Activated CD4-positive, alpha-beta T cell treated with anti-CD3 and anti-CD28 coated beads, Interleukin-2, Interleukin-4, amounts not matched to agents 100 ng/mL and 50 ng/mL, durations not matched to agents 16 hours and 8 hours (primary cell): Measurements from ENCODE around the gene RFLNA.

Experiments
- DNase-seq: peaks from one replicate; pipeline ENCODE4 v3.0.0-alpha.2; 2020; ENCODE audit warnings: low spot score

RFLNA gene, protein sequence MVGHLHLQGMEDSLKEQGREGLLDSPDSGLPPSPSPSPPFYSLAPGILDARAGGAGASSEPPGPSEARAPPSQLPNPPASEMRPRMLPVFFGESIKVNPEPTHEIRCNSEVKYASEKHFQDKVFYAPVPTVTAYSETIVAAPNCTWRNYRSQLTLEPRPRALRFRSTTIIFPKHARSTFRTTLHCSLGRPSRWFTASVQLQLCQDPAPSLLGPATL

DNA sequence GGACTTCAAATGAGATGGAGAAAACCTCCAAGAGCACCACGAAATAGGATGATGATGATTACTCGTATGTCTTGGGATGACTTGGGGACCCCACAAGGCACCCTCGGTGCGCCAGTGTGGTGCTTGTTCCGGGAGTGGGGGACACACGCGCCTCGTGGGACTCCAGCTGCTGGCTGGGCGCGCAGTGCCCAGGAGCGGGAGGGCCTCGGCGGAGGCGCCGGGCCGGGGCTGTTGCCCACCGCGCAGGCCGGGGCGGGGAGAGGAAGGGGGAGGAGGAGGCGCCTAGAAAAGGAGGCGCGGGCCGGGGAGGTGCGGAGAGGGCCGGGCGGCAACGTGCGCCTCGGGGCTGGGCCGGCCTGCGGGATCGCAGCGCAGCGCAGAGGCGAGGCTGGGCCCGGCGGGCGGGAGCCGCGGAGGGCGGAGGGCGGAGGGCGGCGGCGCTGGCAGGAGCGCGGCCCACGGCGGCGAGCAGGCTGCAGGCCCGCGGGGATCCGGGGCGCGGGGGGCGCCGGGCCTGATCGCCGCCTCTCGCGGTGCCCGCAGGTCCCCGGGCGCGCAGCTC, at the start of gene RFLNA:
Gene RFLNA (plus strand): TSS at position 314 of the 562 bp plus-strand sequence. CDS start 337 bp downstream, outside the sequence.
- no peak for DNase-seq

- DNase-seq: no peak
Measured at GRCh38 chr12:124247331-124247730, 47.6 kb upstream of the RFLNA start.

DNA sequence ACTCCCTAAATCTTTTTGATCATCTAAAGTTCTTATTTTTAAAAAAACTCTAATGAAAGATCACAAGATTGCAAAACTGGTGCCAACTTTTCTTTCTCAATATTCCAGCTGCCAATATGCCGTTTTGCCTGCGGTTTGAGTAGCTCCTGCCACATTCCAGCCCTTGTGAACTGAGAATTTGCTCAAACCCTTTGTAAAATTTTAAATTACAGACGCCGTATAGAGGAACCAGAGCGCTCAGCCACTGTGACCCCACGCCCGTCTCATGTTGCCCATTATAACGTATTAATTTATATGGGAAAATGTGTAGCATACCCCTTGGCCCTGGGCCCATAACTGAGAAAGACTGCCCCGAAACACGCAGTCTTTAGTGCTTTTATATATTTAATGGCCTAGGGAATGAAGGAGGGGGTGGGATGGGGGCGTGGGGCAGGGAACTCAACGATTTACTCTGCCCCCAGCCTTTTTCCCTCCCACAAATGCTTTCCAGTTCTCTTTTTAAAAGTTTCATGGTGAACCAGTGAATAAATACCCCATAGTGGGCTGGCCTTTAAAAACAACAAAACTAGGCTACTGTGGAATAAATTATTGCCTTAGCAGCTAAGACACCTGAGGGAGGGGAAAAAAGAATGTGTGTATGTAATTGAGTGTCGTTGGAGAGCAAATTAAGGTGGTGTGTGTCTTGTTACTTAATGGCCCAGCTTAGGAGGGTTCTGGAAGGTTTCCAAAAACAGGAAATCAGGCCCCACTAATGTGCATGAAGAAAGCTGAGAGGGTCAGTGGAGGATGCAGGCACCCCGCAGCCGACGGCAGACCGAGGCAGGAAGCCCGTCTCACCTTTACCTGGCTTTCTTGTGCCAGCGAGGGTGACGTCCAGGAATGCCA, 45.7 kb upstream of the RFLNA start:
- DNase-seq: no peak

DNA sequence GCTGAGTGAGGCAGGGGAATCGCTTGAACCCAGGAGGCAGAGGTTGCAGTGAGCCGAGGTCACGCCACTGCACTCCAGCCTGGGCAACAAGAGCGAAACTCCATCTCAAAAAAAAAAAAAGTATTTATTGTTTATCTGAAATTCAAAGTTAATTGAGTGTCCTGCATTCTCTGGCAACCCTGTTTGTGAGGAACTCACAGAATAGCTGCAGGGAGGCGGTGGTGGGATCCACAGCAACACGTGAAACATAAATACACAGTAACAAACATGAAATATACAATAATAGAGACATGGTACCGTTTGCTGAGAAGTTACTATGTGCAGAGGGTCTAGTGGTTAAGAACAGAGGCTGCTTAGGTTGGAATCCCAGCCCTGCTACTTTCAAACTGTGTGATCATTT, 43.7 kb upstream of the RFLNA start:
- no peak for DNase-seq

DNA sequence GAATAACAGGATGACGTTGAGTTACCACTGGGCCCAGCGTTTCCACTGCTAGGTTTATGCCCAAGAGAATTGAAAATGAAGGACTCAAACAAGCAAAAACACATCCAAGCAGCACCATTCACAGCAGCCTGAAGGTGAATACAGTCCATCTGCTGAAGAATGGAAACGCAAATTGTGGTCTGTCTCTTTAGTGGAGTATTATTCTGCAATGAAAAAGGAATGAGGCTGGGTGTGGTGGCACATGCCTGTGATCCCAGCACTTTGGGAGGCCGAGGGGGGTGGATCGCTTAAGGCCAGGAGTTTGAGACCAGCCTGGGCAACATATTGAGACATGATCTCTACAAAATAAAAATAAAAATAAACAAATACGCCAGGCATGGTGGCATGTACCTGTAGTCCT, 41.9 kb upstream of the RFLNA start:
- DNase-seq: no peak

- DNase-seq: no peak
Measured at GRCh38 chr12:124254126-124254525, 40.8 kb upstream of the RFLNA start.

- no peak for DNase-seq
Measured at GRCh38 chr12:124259154-124260066, 35.5 kb upstream of the RFLNA start.

DNA sequence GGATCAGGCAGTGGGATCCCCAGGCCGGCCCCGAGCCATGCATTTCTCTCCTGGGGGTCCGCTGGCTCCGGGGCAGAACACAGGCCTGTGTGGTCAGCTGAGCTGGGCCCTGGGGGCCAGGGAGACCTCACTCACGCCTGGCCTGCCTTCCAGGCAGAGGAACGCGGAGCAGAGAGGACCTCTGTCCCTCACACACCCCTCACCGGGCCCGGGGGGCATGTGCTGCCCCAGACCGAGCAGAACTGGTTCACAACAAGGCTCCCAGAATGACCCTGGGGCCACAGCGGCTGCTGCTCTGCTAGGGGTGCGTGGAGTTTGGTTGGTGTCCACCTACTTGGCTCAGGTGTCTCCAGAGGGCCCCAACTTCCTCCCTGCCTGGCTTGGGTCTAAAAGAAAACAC, 33.0 kb upstream of the RFLNA start:
- DNase-seq: no peak

GRCh38 chr12:124264089-124264795, 30.7 kb upstream of the RFLNA start:
- no peak for DNase-seq

DNA sequence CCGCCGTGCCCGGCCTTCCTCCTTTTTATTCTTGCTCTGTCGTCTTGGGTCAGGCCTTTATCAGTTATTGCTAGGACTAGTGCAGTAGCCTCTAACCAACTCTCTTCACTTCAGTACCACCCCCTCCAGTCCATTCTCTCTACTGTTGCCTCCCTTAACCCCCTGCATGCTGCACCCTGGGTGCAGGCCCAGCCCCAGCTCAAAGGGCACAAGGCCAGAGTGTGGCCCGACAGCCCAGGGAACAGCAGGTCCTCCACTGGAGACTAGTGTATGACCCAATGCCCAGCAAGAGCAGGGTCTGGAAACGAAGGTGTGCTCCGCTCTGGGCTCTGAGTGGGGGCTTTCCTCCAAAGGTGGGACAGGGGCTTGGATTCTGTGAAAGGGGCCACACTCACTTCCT, 30.0 kb upstream of the RFLNA start:
- no peak for DNase-seq

DNA sequence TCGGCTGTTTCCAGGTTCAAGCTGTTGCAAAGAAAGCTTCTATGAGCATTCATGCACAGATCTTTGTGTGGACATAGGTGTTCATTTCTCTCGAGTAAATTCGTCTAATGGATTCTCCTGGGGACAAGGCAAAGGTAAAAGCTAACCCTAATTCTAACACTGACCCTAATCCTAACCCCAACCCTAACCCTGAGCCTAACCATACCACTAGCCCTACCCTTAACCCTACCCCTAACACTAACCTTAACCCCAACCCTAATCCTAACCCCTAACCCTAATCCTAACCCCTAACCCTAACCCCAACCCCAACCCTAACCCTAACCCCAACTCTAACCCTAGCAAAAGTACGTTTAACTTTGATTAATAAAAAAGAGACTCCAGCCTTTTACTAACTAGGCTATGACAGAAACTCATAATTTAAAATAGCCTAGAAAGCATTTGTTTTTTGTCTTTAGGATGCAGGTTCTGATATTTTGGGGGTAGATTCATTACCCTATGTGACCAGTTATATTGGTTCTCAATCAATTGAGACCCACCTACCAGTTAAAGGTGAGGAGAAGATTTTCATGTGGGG, 27.6 kb upstream of the RFLNA start:
- no peak for DNase-seq

DNA sequence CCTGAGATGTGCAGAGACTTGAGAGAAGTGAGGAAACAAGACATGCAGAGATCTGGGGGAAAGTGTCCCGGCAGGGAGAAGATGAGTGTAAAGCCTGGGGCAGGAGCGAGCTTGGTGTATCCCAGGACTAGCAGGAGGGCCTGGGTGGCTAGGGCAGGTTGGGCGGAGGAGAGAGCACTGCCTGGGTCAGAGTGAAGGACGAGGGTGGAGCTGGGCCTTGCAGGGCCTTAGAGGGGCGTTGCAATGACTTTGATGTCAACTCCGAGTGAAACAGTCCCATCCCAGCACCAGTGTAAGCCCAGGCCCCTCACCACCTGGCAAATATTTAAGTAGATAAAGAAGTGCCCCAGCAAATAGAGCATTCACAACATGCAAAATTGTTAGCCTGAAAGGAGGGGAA, 24.2 kb upstream of the RFLNA start:
- no peak for DNase-seq

DNA sequence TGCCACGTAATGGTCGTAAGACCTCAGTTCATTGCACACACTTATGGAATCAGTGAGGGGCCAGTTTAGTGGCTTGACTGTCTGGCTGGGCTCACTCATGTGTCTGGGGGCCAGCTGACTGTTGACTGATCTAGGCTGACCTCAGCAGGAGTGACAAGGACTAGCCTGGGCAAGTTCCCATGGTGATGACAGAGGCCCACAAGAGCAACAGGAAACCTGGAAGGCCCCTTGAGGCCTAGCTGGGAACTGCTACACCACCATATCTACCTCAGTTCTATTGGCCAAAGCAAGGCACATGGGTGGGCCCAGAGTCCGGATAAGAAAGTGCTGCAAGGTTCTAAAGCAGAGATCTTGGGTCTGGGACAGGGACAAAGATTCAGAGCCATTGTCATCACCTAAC, 21.3 kb upstream of the RFLNA start:
- DNase-seq: peak; percentile 32

DNA sequence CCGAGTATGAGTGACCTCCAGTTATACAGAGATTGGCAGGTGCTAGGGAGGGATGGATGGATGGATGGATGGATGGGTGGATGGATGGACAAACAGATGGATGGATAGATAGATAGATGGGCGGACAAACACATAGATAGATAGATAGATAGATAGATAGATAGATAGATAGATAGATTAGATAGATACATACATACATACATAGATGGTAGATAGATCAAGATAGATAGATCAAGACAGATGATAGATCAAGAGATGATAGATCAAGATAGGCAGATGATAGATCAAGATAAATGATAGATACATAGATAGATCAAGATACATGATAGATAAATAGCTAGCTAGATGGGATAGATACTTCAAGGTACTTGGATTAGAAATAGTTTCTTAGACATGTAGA, 18.6 kb upstream of the RFLNA start:
- DNase-seq: no peak

DNA sequence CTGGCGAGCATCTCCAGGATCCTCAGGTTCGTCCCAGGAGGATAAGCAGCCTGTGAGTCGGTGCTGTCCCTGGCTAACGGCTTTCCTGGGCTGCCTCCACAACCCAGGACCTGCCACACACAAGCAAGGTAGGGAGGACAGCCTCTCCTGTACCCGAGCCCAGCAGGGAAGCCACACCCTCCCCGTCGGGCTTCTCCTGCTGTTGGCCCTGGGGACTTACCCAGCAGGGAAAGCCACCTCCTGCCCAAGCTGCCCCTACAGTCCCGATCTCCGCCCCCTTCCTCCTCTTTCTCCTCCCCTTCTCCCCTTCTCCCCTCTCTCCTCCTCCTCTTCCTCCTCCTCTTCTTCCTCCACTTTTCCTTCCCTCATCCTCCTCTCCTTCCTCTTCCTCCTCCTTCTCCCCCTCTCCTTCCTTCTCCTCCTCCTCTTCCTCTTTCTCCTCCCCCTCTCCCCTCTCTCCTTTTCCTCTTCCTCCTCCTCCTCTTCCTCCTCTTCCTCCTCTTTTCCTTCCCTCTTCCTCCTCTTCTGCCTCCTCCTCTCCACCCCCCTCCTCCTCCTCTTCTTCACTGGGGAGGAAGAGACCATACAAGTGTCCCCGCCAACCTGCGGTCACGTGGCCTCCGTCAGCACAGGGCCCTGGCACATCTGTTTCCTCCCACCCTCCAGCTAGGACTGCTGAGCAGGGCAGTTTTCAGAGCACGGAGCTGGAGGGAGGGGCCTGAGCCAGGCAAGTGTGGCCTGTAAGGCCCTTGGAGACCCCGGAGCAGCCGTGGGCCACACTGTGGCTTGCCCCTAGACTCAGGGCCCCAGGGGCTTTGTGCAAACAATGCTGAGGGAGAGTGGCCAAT, 17.3 kb upstream of the RFLNA start:
- DNase-seq: no peak

- no peak for DNase-seq
Measured at GRCh38 chr12:124278389-124279101, 16.3 kb upstream of the RFLNA start.

GRCh38 chr12:124279315-124279714, 15.6 kb upstream of the RFLNA start:
- DNase-seq: no peak

DNA sequence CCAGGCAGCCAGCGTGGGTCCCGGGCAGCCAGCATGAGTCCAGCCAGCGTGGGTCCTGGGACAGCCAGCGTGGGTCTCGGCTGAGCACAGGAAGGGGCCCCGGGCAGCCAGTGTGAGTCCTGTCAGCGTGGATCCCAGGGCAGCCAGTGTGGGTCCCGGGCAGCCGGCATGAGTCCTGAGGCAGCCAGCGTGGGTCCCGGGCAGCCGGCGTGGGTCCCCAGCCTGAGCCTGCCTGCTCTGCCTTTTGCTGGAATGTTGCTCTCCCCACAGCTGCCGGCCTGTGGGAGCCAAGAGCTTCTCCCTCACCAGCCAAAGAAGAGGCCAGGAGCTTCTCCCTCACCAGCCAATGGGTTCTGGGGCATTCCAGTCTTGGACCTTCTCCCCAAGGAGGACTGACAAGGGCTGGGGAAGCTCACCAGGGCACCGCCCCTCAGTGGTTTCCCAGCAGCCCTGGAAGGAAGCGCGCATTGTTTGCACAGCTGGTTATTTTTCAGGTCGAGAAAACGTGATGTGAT, 15.0 kb upstream of the RFLNA start:
- DNase-seq: no peak

GRCh38 chr12:124281309-124281708, 13.6 kb upstream of the RFLNA start:
- DNase-seq: no peak
